HepG2 (cell line): ENCODE data around the gene CTTNBP2NL. TPM values are rescaled to one million over a fixed set of nuclear protein-coding genes. Genes with fewer than 3 reads are reported as not detected.

ENCODE experiments used
- MIXL1 ChIP-seq: IDR thresholded peaks from 2 replicates; pipeline ENCODE4 v1.6.1; 2016
- MXD3 ChIP-seq: IDR thresholded peaks from 2 replicates; pipeline ENCODE4 v1.6.1; 2016; ENCODE audit warnings: mild to moderate bottlenecking, missing biosample characterization, missing genetic modification reagents
- NBN ChIP-seq: fragments of 450-650 bp; conservative IDR thresholded peaks from 2 replicates; pipeline ENCODE4 v1.6.1; 2017
- ZNF687 ChIP-seq: sonication (generic); formaldehyde crosslinking; IDR thresholded peaks from 2 replicates; pipeline ENCODE4 v1.5.1; 2020; ENCODE audit warnings: mild to moderate bottlenecking, missing genetic modification reagents, moderate library complexity
- polyA plus RNA-seq, 8 experiments: library from polyadenylated mRNA; depleted of rRNA in 3 of 8; stranded (reverse) in 7 of 8; unstranded in 1 of 8; fragments of >200 nt; fragmentation: Illumina TruSeq in 4 of 8; extraction: Trizol in 4 of 8; gene quantifications; 2 replicates each; pipeline versions ENCODE4 v1.2.1 to v1.2.3, GENCODE V29; 2011 to 2016; ENCODE audit warnings: low read depth in 4 of 8, missing spikeins in 1 of 8, mixed read lengths in 1 of 8; ENCODE audit not compliant: insufficient read depth in 1 of 8
- total RNA-seq, 5 experiments: library from RNA; depleted of rRNA; stranded (reverse); fragments of >200 nt; fragmentation: Illumina TruSeq; extraction: Trizol; gene quantifications; 2 replicates each; pipeline ENCODE4 v1.2.3, GENCODE V29; 2016; ENCODE audit warnings: low read depth in 1 of 5
- TF ChIP-seq, protein P1 (sequence below): sonication (generic); formaldehyde crosslinking; IDR thresholded peaks from 2 replicates; pipeline ENCODE4 v1.4.0; 2020; ENCODE audit warnings: missing genetic modification reagents, borderline replicate concordance

Gene CTTNBP2NL
- total and polyA plus RNA-seq, 2 of the 13 experiments (the other 11 are each of a cell fraction or from before 2014, with no cell fraction given) = 2.1 to 4.1 TPM

GRCh38 chr1:112386024-112386723 is 9.8 kb upstream of the CTTNBP2NL start (continued):
- TF ChIP-seq, protein P1, sequence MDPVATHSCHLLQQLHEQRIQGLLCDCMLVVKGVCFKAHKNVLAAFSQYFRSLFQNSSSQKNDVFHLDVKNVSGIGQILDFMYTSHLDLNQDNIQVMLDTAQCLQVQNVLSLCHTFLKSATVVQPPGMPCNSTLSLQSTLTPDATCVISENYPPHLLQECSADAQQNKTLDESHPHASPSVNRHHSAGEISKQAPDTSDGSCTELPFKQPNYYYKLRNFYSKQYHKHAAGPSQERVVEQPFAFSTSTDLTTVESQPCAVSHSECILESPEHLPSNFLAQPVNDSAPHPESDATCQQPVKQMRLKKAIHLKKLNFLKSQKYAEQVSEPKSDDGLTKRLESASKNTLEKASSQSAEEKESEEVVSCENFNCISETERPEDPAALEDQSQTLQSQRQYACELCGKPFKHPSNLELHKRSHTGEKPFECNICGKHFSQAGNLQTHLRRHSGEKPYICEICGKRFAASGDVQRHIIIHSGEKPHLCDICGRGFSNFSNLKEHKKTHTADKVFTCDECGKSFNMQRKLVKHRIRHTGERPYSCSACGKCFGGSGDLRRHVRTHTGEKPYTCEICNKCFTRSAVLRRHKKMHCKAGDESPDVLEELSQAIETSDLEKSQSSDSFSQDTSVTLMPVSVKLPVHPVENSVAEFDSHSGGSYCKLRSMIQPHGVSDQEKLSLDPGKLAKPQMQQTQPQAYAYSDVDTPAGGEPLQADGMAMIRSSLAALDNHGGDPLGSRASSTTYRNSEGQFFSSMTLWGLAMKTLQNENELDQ (CRISPR knock-in tag) = no peak
- no peak for TF ChIP-seq MIXL1 (CRISPR knock-in tag)
- no peak for TF ChIP-seq NBN
- TF ChIP-seq ZNF687 (CRISPR knock-in tag) = peak; percentile 56
- TF ChIP-seq MXD3 (CRISPR knock-in tag) = 0 out of 2 replicates have a peak, but pooled peaks have one; percentile 32
